Brain microvascular endothelial cell (primary cell): ENCODE measurements around the gene NOM1.

Source experiments
- DNase-seq: peaks from one replicate; pipeline ENCODE4 v3.0.0-alpha.2; 2020
- H3K27ac ChIP-seq: fragments of 250-450 bp; sonication (Bioruptor Pico); 2 replicates; pipeline ENCODE4 v1.5.1; 2020; ENCODE audit warnings: mild to moderate bottlenecking, moderate library complexity
- H3K27me3 ChIP-seq: fragments of 250-450 bp; sonication (Bioruptor Pico); replicated peaks from 2 replicates; pipeline ENCODE4 v1.5.1; 2020; ENCODE audit warnings: mild to moderate bottlenecking
- H3K36me3 ChIP-seq: fragments of 250-450 bp; sonication (Bioruptor Pico); replicated peaks from 2 replicates; pipeline ENCODE4 v1.5.1; 2020; ENCODE audit warnings: mild to moderate bottlenecking
- H3K4me3 ChIP-seq: 2 replicates; pipeline ENCODE4 v1.5.1; 2011; ENCODE audit warnings: low read depth, mild to moderate bottlenecking, control low read depth, low read length, moderate library complexity
- CTCF ChIP-seq: IDR thresholded peaks from 2 replicates; pipeline ENCODE4 v1.5.1; 2011; ENCODE audit warnings: low read depth, mild to moderate bottlenecking, moderate library complexity, low read length, control low read depth, inconsistent platforms; ENCODE audit errors: missing control alignments
- in situ Hi-C: cut with HindIII; loops from 2 replicates; pipeline ENCODE4 v1.10.0; 2017; ENCODE audit warnings: low sequenced_read_pairs, low pct_ligation_motif_present

The NOM1 gene

DNA sequence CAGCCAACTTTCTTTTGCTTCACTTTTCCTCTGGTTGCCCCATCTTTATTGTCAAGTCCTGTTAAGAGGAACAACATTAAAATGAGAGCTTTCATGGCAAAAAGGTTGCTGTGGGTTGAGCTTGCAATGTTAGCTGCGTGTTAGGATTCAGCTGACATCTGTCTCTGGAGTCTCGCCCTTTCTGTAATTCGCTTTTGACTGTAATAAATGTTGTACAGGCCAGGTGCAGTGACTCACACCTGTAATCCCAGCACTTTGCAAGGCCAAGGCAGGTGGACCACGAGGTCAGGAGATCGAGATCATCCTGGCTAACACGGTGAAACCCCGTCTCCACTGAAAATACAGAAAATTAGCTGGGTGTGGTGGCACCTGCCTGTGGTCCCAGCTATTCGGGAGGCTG is 36.9 kb downstream of the NOM1 start:
- Histone ChIP-seq H3K36me3 (no peaks in the 10 kb centered on the region), H3K27me3 (no peaks in the 10 kb centered on the region), H3K4me3 (no peak overlapping the region), H3K27ac (no peak overlapping the region)
- DNase-seq = no peak
- in situ Hi-C loops = no loop called here
- no peak for TF ChIP-seq CTCF

GRCh38 chr7:156988343-156989185 is 39.1 kb downstream of the NOM1 start:
- no peak for DNase-seq
- no peaks in the 10 kb centered on the region for H3K36me3 ChIP-seq
- in situ Hi-C loops = no loop called here
- no peak overlapping the region for H3K4me3 ChIP-seq
- H3K27ac ChIP-seq = no peak overlapping the region
- H3K27me3 ChIP-seq = peaks cover 3% of the 10 kb centered on the region
- no peak for TF ChIP-seq CTCF

DNA sequence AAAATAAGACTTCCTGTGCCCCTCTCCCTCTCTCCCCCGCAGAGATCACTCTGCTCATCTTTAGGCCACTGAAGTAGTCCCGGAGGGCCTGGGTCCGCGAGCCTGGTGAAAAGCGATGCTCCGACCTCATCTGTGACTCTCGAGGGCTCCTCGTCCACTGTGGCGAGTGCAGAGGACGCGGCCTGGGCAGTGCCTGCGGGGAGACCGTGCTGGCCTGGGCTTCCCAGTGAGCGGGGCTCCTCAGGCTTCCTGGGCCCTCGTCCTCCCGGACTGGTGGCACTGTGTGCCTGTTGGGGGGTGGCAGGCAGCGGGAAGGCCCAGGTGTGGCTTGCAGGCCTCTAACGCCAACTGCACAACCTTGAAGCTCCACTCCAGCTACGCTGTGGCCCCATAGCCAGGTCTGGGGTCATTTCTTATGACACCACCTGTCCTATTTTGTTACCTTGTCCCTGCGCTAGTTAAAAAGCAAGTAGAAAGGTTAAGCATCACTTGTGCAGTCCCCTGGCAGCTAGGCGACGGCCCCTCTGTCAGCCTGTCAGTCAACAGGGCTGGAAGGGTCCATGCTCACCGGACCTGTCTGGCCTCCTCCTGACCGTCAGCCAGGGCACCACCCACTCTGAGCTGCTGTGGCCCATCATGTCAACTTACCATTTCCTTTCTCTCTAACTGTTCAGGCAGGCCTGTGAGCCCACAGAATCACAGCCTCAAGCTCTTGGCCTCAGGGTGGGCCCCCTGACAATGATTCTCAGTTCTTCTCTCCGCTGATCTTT is 40.4 kb downstream of the NOM1 start:
- H3K36me3 ChIP-seq = no peaks in the 10 kb centered on the region
- in situ Hi-C loops = no loop called here
- no peak for DNase-seq
- TF ChIP-seq CTCF = no peak
- no peak overlapping the region for H3K27ac ChIP-seq
- peaks cover 3% of the 10 kb centered on the region for H3K27me3 ChIP-seq
- H3K4me3 ChIP-seq = no peak overlapping the region

- TF ChIP-seq CTCF = no peak
- in situ Hi-C loops = no loop called here
- no peak overlapping the region for H3K4me3 ChIP-seq
- H3K27me3 ChIP-seq = peaks cover 21% of the 10 kb centered on the region
- H3K27ac ChIP-seq = no peak overlapping the region
- no peak for DNase-seq
- no peaks in the 10 kb centered on the region for H3K36me3 ChIP-seq
Measured at GRCh38 chr7:156993021-156993924, 43.8 kb downstream of the NOM1 start.

DNA sequence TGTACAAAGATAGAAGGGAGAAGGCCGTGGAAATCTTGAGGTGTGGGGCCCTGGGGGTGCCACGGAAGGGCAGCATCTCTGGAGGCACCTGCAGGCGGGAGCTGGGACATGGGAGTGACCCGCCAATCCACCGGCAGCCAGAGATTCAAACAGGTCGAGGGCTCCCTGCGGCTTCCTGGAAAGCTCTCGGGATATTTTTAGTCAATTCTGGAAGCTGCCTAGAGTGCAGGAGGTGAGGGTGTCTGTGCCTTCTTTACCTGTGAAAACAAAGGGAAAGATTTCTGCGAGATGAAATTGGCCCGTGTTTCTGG is 44.4 kb downstream of the NOM1 start:
- H3K4me3 ChIP-seq = no peak overlapping the region
- no peaks in the 10 kb centered on the region for H3K36me3 ChIP-seq
- DNase-seq = no peak
- TF ChIP-seq CTCF = no peak
- peaks cover 27% of the 10 kb centered on the region for H3K27me3 ChIP-seq
- no peak overlapping the region for H3K27ac ChIP-seq
- in situ Hi-C loops = no loop called here
